HL-60 (cell line): ENCODE data around the gene PRR14L.
"Not testable (repeated sequence)": the region's sequence is repeated elsewhere in the genome, so short reads cannot be mapped to it uniquely, and the experiment has no call there.

Experiments
- DNase-seq, 2 experiments: peaks; one replicate each; pipeline ENCODE4 v3.0.0-alpha.2; 2010 to 2020; ENCODE audit warnings: low read depth in 1 of 2, low spot score in 1 of 2
- H3K27ac ChIP-seq: fragments of 250-450 bp; sonication (Bioruptor Pico); replicated peaks from 2 replicates; pipeline ENCODE4 v1.5.1; 2020; ENCODE audit warnings: mild to moderate bottlenecking, moderate library complexity
- H3K27me3 ChIP-seq: fragments of 250-450 bp; sonication (Bioruptor Pico); 2 replicates; pipeline ENCODE4 v1.5.1; 2021; ENCODE audit warnings: mild to moderate bottlenecking, moderate library complexity; ENCODE audit not compliant: insufficient read depth, poor library complexity, severe bottlenecking
- H3K4me3 ChIP-seq: replicated peaks from 2 replicates; pipeline ENCODE4 v1.5.1; 2011; ENCODE audit warnings: mild to moderate bottlenecking, control low read depth, low read length; ENCODE audit not compliant: insufficient read depth
- CTCF ChIP-seq: IDR thresholded peaks from one replicate; pipeline ENCODE4 v1.5.1; 2011; ENCODE audit warnings: low read length, control low read depth, inconsistent platforms; ENCODE audit not compliant: insufficient read depth
- GABPA ChIP-seq: IDR thresholded peaks from 2 replicates; pipeline ENCODE4 v1.6.1; 2012; ENCODE audit warnings: low read depth
- POLR2AphosphoS5 ChIP-seq: IDR thresholded peaks from 2 replicates; pipeline ENCODE4 v1.6.1; 2012; ENCODE audit warnings: low read depth
- REST ChIP-seq: IDR thresholded peaks from 2 replicates; pipeline ENCODE4 v1.6.1; 2012; ENCODE audit warnings: low read depth; ENCODE audit not compliant: insufficient replicate concordance
- SPI1 ChIP-seq: IDR thresholded peaks from 2 replicates; pipeline ENCODE4 v1.6.1; 2012; ENCODE audit warnings: low read depth, mild to moderate bottlenecking, borderline replicate concordance

The PRR14L gene

GRCh38 chr22:31680861-31681341, 69.0 kb downstream of the PRR14L start:
- Histone ChIP-seq H3K27ac (no peak overlapping the region), H3K27me3 (no peaks in the 10 kb centered on the region), H3K4me3 (no peak overlapping the region)
- TF ChIP-seq GABPA (no peak), POLR2AphosphoS5 (no peak), REST (no peak), SPI1 (no peak), CTCF (no peak)
- DNase-seq: peak in 1 of 2 experiments; percentile 21

GRCh38 chr22:31678748-31679147, 71.2 kb downstream of the PRR14L start:
- no peak overlapping the region for H3K4me3 ChIP-seq
- H3K27ac ChIP-seq: no peak overlapping the region
- no peak for DNase-seq
- TF ChIP-seq GABPA: no peak
- H3K27me3 ChIP-seq: no peaks in the 10 kb centered on the region

GRCh38 chr22:31676700-31677099, 73.2 kb downstream of the PRR14L start:
- peak; percentile 90 to 94 for DNase-seq
- peak overlapping the region; percentile 15 for H3K4me3 ChIP-seq
- TF ChIP-seq CTCF (no peak), SPI1 (peak; percentile 35; the same call in 1 of the 2 replicates), GABPA (no peak), REST (no peak), POLR2AphosphoS5 (0 out of 2 replicates have a peak, but pooled peaks have one; percentile 26)
- H3K27ac ChIP-seq: peak overlapping the region; percentile 6
- no peaks in the 10 kb centered on the region for H3K27me3 ChIP-seq

GRCh38 chr22:31674219-31674618, 75.7 kb downstream of the PRR14L start:
- not testable (repeated sequence) for H3K27me3 ChIP-seq, H3K4me3 ChIP-seq
- peak in 1 of 2 experiments; percentile 83 for DNase-seq
- peak; percentile 83 for TF ChIP-seq SPI1
- peak overlapping the region; percentile 18; the same call in 1 of the 2 replicates for H3K27ac ChIP-seq

- not testable (repeated sequence) for H3K27me3 ChIP-seq, DNase-seq, H3K4me3 ChIP-seq, H3K27ac ChIP-seq
Observed at GRCh38 chr22:31668849-31669248, 81.1 kb downstream of the PRR14L start.
